Stimulated activated CD8-positive, alpha-beta memory T cell treated with anti-CD3 and anti-CD28 coated beads, Interleukin-4, amount 100 ng/mL, for 1 hour (primary cell): ENCODE measurements around the gene INPP4A.
"Not testable (repeated sequence)": the region's sequence is repeated elsewhere in the genome, so short reads cannot be mapped to it uniquely, and the experiment has no call there.

Experiments used
- DNase-seq, 2 donors: peaks; one replicate each; pipeline ENCODE4 v3.0.0-alpha.2; 2020; ENCODE audit warnings: low read depth in 2 of 2, low spot score in 1 of 2

The INPP4A gene

GRCh38 chr2:98444436-98445176 is at the start of gene INPP4A:
Gene INPP4A, plus strand, starts transcription at chr2:98444858. Its CDS starts 75,191 bp downstream, at chr2:98520049.
- peak; percentile 59 to 62 for DNase-seq

GRCh38 chr2:98395977-98396376 is 48.7 kb upstream of the INPP4A start:
- no peak for DNase-seq

GRCh38 chr2:98396745-98397355 is 47.8 kb upstream of the INPP4A start:
- no peak for DNase-seq

GRCh38 chr2:98399140-98399539 is 45.5 kb upstream of the INPP4A start:
- no peak for DNase-seq

- no peak for DNase-seq
Observed at GRCh38 chr2:98403878-98404277, 40.8 kb upstream of the INPP4A start.

GRCh38 chr2:98404556-98405250 is 40.0 kb upstream of the INPP4A start:
- DNase-seq, result no peak

- no peak for DNase-seq
Observed at GRCh38 chr2:98405301-98405700, 39.4 kb upstream of the INPP4A start.

- DNase-seq, result no peak
Observed at GRCh38 chr2:98408155-98408554, 36.5 kb upstream of the INPP4A start.

GRCh38 chr2:98412751-98413458 is 31.8 kb upstream of the INPP4A start:
- DNase-seq, result peak; percentile 22 to 27

GRCh38 chr2:98414246-98414645 is 30.4 kb upstream of the INPP4A start:
- DNase-seq, result not testable (repeated sequence)

- DNase-seq, result not testable (repeated sequence)
Observed at GRCh38 chr2:98415719-98416248, 28.9 kb upstream of the INPP4A start.

- no peak for DNase-seq
Observed at GRCh38 chr2:98416383-98417159, 28.1 kb upstream of the INPP4A start.

- no peak for DNase-seq
Observed at GRCh38 chr2:98419544-98419943, 25.1 kb upstream of the INPP4A start.

- DNase-seq, result no peak
Observed at GRCh38 chr2:98419977-98420725, 24.5 kb upstream of the INPP4A start.

GRCh38 chr2:98422449-98422848 is 22.2 kb upstream of the INPP4A start:
- DNase-seq, result no peak

GRCh38 chr2:98426771-98427170 is 17.9 kb upstream of the INPP4A start:
- DNase-seq, result no peak

GRCh38 chr2:98432145-98432544 is 12.5 kb upstream of the INPP4A start:
- no peak for DNase-seq

GRCh38 chr2:98433363-98433964 is 11.2 kb upstream of the INPP4A start:
- no peak for DNase-seq

GRCh38 chr2:98434492-98434891 is 10.2 kb upstream of the INPP4A start:
- DNase-seq, result no peak
